Spinal cord (tissue), 10 donors: ENCODE data around the gene NTSR2. TPM values are rescaled to one million over a fixed set of nuclear protein-coding genes. Genes with fewer than 3 reads are reported as not detected.
A peak's percentile ranks its signal among the peaks of the same experiment; 100 is the strongest.

Source experiments
- DNase-seq, 6 donors: peaks; one replicate each; pipeline versions ENCODE4 v3.0.0 to v3.0.0-alpha.2; 2013 to 2015; ENCODE audit warnings: low spot score in 6 of 6, low read depth in 4 of 6
- H3K27ac ChIP-seq: one replicate; pipeline ENCODE4 v1.5.1; 2013; ENCODE audit warnings: low read depth, low read length, control low read depth
- H3K27me3 ChIP-seq: one replicate; pipeline ENCODE4 v1.6.1; 2013; ENCODE audit warnings: low read length; ENCODE audit not compliant: control insufficient read depth, insufficient read depth
- H3K36me3 ChIP-seq: one replicate; pipeline ENCODE4 v1.6.1; 2013; ENCODE audit warnings: low read length; ENCODE audit not compliant: control insufficient read depth, insufficient read depth
- H3K4me1 ChIP-seq: one replicate; pipeline ENCODE4 v1.6.1; 2013; ENCODE audit warnings: low read length; ENCODE audit not compliant: control insufficient read depth, insufficient read depth
- H3K4me3 ChIP-seq: one replicate; pipeline ENCODE4 v1.5.1; 2013; ENCODE audit warnings: low read depth, low read length, control low read depth
- H3K9me3 ChIP-seq: one replicate; pipeline ENCODE4 v1.6.1; 2013; ENCODE audit warnings: low read length; ENCODE audit not compliant: control insufficient read depth, insufficient read depth
- WGBS: methylation state at CpG from one replicate; pipeline ENCODE4 v1.1.5; 2013; ENCODE audit warnings: missing lambda C conversion rate; ENCODE audit not compliant: insufficient coverage; 5-methylcytosine and 5-hydroxymethylcytosine counted together
- polyA plus RNA-seq, 2 donors: library from polyadenylated mRNA; unstranded; fragments of 120-200 nt; gene quantifications; one replicate each; pipeline ENCODE4 v1.2.1, GENCODE V29; 2013; ENCODE audit not compliant: insufficient read length in 2 of 2
- total RNA-seq, 2 donors: library from RNA; depleted of rRNA in 1 of 2; stranded (reverse); fragments of 120-200 nt in 1 of 2; fragments of >200 nt in 1 of 2; gene quantifications; one replicate each; pipeline versions ENCODE4 v1.2.3 to v1.2.4, GENCODE V29; 2013 to 2014
- donor health status: healthy.

Gene NTSR2
- total and polyA plus RNA-seq, 4 donors = 0.55 to 3.5 (median 1.9) TPM

DNA sequence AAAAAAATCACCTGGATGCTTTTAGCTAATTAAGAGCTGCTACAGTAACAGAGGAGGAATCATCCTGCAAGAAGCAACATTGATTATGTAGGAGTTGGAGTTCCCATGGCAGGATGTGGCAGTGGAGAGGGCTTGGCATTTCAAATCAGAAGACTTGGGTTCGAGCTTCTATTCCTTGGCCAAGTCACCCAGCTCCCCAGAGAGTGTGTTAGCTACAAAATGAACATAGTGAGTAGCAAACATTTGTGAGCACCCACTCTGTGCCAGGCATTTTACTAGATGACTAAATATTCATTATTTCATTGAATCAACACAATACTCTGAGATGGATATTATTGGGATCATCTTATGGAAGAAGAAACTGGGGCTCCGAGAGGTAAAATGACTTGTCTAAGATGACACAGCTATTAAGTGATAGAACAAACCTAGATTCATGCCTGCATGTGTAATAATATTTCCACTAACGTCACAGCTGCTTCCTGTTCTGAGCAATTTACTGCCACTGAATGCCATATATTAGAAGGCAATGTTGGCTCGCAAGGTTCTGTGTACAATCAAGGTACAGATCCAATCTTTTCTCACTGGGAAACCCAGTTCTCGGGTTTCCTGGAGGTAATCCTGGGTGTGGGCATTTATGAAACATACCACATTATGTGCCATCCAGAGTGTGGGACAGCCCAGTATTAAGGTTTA is 18.0 kb downstream of the NTSR2 start:
- H3K27ac ChIP-seq = no peak overlapping the region
- 100% methylated on average over 1 of the region's 5 CpGs for WGBS
- DNase-seq = peak in 1 of 6 donors; percentile 70
- H3K4me1 ChIP-seq = peaks cover 4% of the 10 kb centered on the region
- H3K9me3 ChIP-seq = no peaks in the 10 kb centered on the region
- no peaks in the 10 kb centered on the region for H3K27me3 ChIP-seq
- no peak overlapping the region for H3K4me3 ChIP-seq
- no peaks in the 10 kb centered on the region for H3K36me3 ChIP-seq

DNA sequence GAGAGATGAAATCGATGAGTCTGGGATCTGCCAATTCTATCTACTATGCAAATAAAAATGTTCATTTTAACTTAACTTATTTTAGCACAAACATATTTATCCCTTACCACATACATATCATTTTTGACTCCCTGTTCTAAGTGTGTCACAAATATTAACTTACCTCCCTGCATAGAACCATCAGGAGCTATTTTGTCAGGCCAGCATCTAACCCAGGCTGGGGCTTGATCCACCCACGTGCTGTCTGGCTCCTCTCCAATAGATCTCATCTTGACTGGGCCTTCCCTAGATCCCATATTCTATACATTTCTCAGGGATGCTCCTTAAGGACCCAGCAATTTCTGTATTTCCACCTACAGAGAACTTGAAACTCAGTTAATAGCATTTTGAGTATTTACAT is 20.9 kb downstream of the NTSR2 start:
- Histone ChIP-seq H3K27ac (no peak overlapping the region), H3K27me3 (no peaks in the 10 kb centered on the region), H3K9me3 (no peaks in the 10 kb centered on the region), H3K36me3 (no peaks in the 10 kb centered on the region), H3K4me3 (no peak overlapping the region), H3K4me1 (no peaks in the 10 kb centered on the region)
- DNase-seq = no peak
- 44% methylated on average over 1 of the region's 2 CpGs for WGBS

DNA sequence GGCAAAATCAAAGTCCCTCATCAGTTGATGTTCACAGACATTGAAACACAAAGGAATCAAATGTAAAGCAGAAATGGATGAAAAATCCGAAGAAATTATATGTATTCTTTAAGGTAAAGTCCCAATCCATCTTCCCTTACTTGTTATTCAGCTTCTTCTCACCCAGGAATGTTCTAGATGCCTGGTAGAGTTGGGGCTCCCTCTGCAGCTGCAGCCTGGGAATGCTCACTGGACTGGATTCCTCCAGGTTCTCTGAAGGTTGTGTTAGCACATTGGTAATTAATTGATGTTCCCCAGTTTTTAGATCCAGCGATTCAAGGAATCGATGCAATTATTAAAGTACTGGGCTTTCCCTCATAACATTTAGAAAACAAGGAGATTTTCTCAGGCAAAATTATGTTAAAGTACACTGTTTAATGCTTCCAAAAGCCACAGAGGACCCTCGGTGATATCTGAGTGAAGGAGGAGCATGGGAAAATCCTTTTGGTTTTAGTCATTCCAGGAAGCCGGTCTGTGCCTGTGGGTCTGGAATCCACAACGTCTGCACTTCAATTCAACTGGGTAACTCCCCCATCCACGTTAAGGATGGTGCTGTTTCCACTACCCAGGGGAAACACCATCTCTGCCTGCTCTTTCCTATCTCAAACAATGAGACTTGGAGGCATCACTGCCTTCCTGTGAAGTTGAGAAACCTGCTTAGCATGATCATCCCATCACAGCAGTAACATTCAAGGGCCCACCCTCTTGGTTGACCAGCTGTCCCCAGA is 22.0 kb downstream of the NTSR2 start:
- Histone ChIP-seq H3K27ac (no peak overlapping the region), H3K9me3 (no peaks in the 10 kb centered on the region), H3K4me3 (no peak overlapping the region), H3K4me1 (no peaks in the 10 kb centered on the region), H3K27me3 (no peaks in the 10 kb centered on the region), H3K36me3 (peaks cover 2% of the 10 kb centered on the region)
- 90% methylated on average over 5 of the region's 7 CpGs for WGBS
- DNase-seq = peak in 1 of 6 donors; percentile 12

DNA sequence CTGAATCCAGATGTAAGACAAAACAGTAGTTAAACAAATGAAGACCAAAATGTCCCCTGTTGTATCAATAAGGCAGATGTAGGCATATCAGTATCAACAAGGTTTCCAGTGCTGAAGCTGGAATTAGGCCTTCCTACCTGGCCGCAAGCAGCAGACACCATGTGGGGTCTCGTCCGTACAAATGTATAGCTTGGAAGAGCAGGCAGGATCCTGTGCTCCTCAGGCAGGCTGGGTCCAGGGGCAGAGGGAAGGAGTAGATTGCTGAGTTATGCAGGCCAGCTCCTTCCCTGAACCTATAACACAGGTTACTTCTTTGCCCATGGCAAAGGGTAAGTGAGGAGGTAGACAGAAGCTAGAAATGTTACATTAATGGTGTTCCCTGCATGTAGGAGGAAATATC is 23.5 kb downstream of the NTSR2 start:
- Histone ChIP-seq H3K27me3 (no peaks in the 10 kb centered on the region), H3K27ac (no peak overlapping the region), H3K9me3 (no peaks in the 10 kb centered on the region), H3K4me3 (no peak overlapping the region), H3K36me3 (peaks cover 5% of the 10 kb centered on the region), H3K4me1 (no peaks in the 10 kb centered on the region)
- DNase-seq = no peak
- WGBS = 100% methylated on average over 3 of the region's 3 CpGs

DNA sequence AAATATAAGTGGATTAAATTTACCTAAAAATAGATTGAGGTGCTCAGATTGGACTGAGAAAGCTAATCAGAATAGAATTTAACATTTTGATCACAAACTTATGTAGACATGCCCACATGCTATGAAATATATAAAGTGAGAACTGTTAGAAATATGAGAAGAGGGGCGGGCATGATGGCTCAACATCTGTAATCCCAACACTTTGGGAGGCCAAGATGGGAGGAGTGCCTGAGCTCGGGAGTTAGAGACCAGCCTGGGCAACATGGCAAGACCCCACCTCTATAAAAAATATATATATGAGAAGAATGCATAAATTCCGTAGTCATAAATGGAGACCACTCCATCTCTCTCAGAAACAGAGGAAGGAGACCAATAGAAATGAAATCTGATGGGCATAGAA is 25.7 kb downstream of the NTSR2 start:
- no peak for DNase-seq
- peaks cover 5% of the 10 kb centered on the region for H3K4me1 ChIP-seq
- peaks cover 17% of the 10 kb centered on the region for H3K36me3 ChIP-seq
- no peak overlapping the region for H3K27ac ChIP-seq
- H3K4me3 ChIP-seq = no peak overlapping the region
- no peaks in the 10 kb centered on the region for H3K9me3 ChIP-seq
- H3K27me3 ChIP-seq = no peaks in the 10 kb centered on the region
- WGBS = no CpG with 5 or more reads among the region's 3 CpGs

DNA sequence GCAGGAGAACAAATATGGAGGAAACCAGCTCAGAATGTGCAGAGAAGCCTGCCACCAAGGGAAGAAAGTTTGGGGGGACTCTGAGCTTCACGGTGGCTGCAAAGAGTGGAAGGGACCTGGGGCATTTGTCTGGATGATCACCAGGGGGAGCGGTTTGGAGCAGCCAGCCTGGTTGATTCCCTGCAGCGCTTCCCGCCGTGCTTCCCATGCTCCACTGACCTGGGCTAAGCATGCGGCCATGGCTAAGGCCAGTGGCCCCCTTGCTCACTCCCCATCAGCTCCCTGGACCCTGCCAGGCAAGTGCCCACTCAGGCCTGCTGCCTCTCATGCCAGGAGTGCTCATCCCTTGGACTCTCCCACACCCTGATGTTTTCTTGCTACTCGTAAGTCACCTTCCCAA is 27.0 kb downstream of the NTSR2 start:
- WGBS = 79% methylated on average over 6 of the region's 7 CpGs
- no peak overlapping the region for H3K27ac ChIP-seq
- H3K4me3 ChIP-seq = no peak overlapping the region
- H3K27me3 ChIP-seq = no peaks in the 10 kb centered on the region
- no peaks in the 10 kb centered on the region for H3K9me3 ChIP-seq
- H3K4me1 ChIP-seq = peaks cover 5% of the 10 kb centered on the region
- H3K36me3 ChIP-seq = peaks cover 19% of the 10 kb centered on the region
- no peak for DNase-seq

DNA sequence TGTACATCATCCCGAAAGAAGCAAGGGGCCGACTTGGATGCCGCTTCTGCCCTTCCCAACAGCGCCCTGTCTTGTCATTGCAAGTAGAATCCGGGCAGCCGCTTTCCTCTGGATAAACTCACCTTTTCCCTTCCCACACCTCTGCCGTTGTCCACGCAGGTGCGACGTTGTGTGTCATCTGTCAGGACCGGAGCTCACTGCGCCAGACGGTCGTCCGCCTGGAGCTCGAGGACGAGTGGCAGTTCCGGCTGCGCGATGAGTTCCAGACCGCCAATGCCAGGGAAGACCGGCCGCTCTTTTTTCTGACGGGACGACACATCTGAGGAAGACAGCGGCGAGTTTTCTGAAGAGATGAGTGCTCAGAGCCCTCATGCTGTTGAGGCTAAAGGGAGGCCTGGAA is 29.9 kb downstream of the NTSR2 start:
- no peak overlapping the region for H3K4me3 ChIP-seq
- peaks cover 5% of the 10 kb centered on the region for H3K4me1 ChIP-seq
- 94% methylated on average over 25 of the region's 27 CpGs for WGBS
- peaks cover 33% of the 10 kb centered on the region for H3K36me3 ChIP-seq
- no peak for DNase-seq
- H3K27ac ChIP-seq = no peak overlapping the region
- H3K27me3 ChIP-seq = no peaks in the 10 kb centered on the region
- no peaks in the 10 kb centered on the region for H3K9me3 ChIP-seq

DNA sequence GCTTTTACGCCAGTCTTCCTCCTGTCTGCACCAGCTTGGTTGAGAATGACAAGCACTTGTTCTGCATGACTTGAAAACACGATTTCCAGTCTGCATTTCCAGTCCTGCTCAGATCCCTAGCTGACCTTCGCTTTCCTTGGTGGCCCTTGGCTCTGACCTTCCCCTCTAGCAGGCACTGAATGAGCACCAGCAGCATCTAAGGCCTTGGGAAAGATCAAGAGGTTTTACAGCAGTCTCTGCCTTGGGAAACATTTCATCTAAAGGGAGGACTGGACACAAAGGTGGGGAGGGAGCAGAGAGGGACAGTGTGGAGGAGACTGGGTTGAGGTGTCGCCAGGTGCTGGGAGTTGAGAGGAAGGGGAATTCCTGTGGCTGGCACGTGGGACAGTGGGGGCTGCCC is 30.5 kb downstream of the NTSR2 start:
- peaks cover 40% of the 10 kb centered on the region for H3K36me3 ChIP-seq
- 82% methylated on average over 5 of the region's 5 CpGs for WGBS
- DNase-seq = no peak
- no peak overlapping the region for H3K27ac ChIP-seq
- no peaks in the 10 kb centered on the region for H3K27me3 ChIP-seq
- no peaks in the 10 kb centered on the region for H3K9me3 ChIP-seq
- peaks cover 5% of the 10 kb centered on the region for H3K4me1 ChIP-seq
- no peak overlapping the region for H3K4me3 ChIP-seq

DNA sequence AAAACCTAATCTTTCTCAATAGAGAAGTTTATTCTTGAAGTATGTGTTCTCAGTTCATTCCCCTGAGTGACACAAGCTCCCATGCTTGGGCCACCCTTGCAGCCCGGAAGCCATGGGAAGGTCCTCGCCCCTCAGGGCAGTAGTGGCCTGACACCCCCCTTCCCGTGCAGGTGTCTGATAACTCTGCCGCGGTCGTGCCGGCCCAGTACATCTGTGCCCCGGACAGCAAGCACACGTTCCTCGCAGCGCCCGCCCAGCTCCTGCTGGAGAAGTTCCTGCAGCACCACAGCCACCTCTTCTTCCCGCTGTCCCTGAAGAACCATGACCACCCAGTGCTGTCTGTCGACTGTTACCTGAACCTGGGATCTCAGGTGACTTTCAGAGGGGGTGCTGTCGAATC is 32.4 kb downstream of the NTSR2 start:
- no peaks in the 10 kb centered on the region for H3K9me3 ChIP-seq
- no peak for DNase-seq
- WGBS = 92% methylated on average over 15 of the region's 15 CpGs
- H3K27me3 ChIP-seq = no peaks in the 10 kb centered on the region
- peaks cover 50% of the 10 kb centered on the region for H3K36me3 ChIP-seq
- H3K27ac ChIP-seq = no peak overlapping the region
- H3K4me1 ChIP-seq = peaks cover 5% of the 10 kb centered on the region
- H3K4me3 ChIP-seq = no peak overlapping the region
